ENCODE data around the gene FECH. TPM values are rescaled to one million over a fixed set of nuclear protein-coding genes. Genes with fewer than 3 reads are reported as not detected.

Gene FECH
- total RNA-seq, 1 experiment from 2014 or later, result 24.1 TPM

DNA sequence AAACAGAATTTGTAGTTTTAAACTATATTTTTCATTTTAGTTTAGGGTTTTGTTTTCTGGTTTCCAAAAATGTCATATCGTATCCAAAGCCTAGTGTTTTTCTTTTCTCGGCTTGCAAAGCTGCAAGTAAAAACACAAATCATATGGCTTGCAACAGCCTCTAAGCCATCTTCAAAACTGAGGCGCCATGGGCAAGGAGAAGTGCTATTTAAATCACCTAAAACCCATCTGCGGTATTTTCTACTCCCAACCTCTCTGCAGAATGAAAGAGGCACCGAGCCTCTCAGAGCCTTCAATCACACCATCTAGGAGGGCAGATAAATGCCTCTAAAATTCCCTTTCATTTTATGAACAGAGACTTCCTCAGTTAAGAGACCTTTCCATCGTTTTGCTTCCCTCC lies 25.2 kb downstream of the FECH start:
- no peak overlapping the region for H3T11ph ChIP-seq (ENCODE audit: low read length)
- H2BK20ac ChIP-seq (ENCODE audit: low read depth, low read length, poor library complexity, severe bottlenecking), result no peak overlapping the region
- no peak overlapping the region for H4K5ac ChIP-seq (ENCODE audit: insufficient read length, low read depth, low read length)
- H3K23ac ChIP-seq (ENCODE audit: insufficient read length, low read depth, low read length), result no peak overlapping the region
- H3K27me3 Mint-ChIP-seq (ENCODE audit: low read depth), result no peaks in the 10 kb centered on the region
- no peak overlapping the region for H3K4me3 Mint-ChIP-seq
- H3K4me1 Mint-ChIP-seq, result peaks cover 5 to 6% of the 10 kb centered on the region in 2 experiments
- H3K9me3 Mint-ChIP-seq, result no peaks in the 10 kb centered on the region
- no peak overlapping the region for H3K9ac ChIP-seq (ENCODE audit: extremely low read depth, insufficient read length, low read length)
- H3K27me3 ChIP-seq (ENCODE audit: insufficient read depth, low read length), result no peaks in the 10 kb centered on the region
- no peak overlapping the region for H2BK12ac ChIP-seq (ENCODE audit: insufficient read length, low read depth, low read length)
- TF ChIP-seq CTCF (conservative IDR thresholded peaks at IDR 0.05), result no peak
- peaks cover 4 to 25% (median 18%) of the 10 kb centered on the region in 3 experiments; a peak in 6 of 7 replicates for H3K36me3 Mint-ChIP-seq (ENCODE audit: insufficient read depth in 1 of 3, low read depth in 3 of 3)
- no peak overlapping the region for H3K4me2 ChIP-seq (ENCODE audit: insufficient read depth, insufficient read length, low read length)
- H3K9me3 ChIP-seq (ENCODE audit: control insufficient read depth, low read depth, low read length), result no peaks in the 10 kb centered on the region
- no peaks in the 10 kb centered on the region for H4K20me1 ChIP-seq (ENCODE audit: control insufficient read depth, insufficient read depth, insufficient read length)
- H2AFZ ChIP-seq (ENCODE audit: low read length), result no peak overlapping the region
- no peak for DNase-seq
- no CpG with 5 or more reads among the region's 6 CpGs for WGBS (ENCODE audit: extremely low coverage, insufficient read length, low lambda C conversion rate)
- no peak overlapping the region for H3K56ac ChIP-seq (ENCODE audit: insufficient read length, low read depth, low read length)
- no peak overlapping the region for H3K18ac ChIP-seq (ENCODE audit: insufficient read length, low read depth, low read length)
- no peak overlapping the region for H2AK5ac ChIP-seq (ENCODE audit: insufficient read length, low read length)
- no peaks in the 10 kb centered on the region for H3K4me1 ChIP-seq (ENCODE audit: insufficient read depth, low read length)
- no peaks in the 10 kb centered on the region for H3K79me2 ChIP-seq (ENCODE audit: insufficient read depth, low read length)
- H2BK120ac ChIP-seq (ENCODE audit: low read depth, low read length, poor library complexity, severe bottlenecking), result no peak overlapping the region
- H3K27ac Mint-ChIP-seq, result peak overlapping the region in 1 of 3 experiments; percentile 12; a peak in 1 of 7 replicates
- no peaks in the 10 kb centered on the region for H3K79me1 ChIP-seq (ENCODE audit: insufficient read depth, low read depth, low read length, poor library complexity, severe bottlenecking)
- no peaks in the 10 kb centered on the region for H3K23me2 ChIP-seq (ENCODE audit: insufficient read length, low read depth, low read length, poor library complexity, severe bottlenecking)
- no peak overlapping the region for H3K14ac ChIP-seq (ENCODE audit: insufficient read depth, low read length)
- no peak overlapping the region for H3K27ac ChIP-seq (ENCODE audit: insufficient read length, low read depth, low read length)
- H2BK15ac ChIP-seq (ENCODE audit: low read depth, low read length), result no peak overlapping the region
- no peak overlapping the region for H3K4ac ChIP-seq (ENCODE audit: low read depth, low read length)
- H2BK5ac ChIP-seq (ENCODE audit: insufficient read length, low read length), result no peak overlapping the region
- no peak overlapping the region for H4K91ac ChIP-seq (ENCODE audit: insufficient read length, low read depth, low read length)
- no peak overlapping the region for H4K8ac ChIP-seq (replicated peaks; ENCODE audit: insufficient read length, low read depth, low read length)

All from H9 (cell line).